ENCODE results near the gene CFAP70. TPM values are rescaled to one million over a fixed set of nuclear protein-coding genes. Genes with fewer than 3 reads are reported as not detected.

CFAP70 gene
- total RNA-seq, 4 donors from 2014 or later, result 3.9 to 8.1 (median 6.3) TPM

DNA sequence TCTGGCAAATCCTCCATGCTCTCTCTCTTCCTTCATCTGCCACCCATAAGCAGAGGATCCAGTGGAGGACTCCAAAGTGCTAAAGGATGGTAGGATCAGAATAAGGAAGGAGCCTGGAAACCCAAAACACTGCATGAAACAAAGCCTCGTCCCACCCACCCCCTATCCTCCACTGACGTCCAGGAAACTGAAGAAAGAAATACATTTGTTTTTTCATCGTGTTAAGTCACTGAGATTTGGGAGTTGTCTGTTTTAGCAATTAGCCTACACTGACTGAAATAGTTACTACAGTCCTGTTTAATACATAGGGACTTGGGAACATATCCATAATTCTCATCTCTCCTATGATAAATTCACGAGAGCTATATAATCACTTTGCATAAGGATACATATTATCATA is 40.4 kb upstream of the CFAP70 start:
- TF ChIP-seq, protein P1, sequence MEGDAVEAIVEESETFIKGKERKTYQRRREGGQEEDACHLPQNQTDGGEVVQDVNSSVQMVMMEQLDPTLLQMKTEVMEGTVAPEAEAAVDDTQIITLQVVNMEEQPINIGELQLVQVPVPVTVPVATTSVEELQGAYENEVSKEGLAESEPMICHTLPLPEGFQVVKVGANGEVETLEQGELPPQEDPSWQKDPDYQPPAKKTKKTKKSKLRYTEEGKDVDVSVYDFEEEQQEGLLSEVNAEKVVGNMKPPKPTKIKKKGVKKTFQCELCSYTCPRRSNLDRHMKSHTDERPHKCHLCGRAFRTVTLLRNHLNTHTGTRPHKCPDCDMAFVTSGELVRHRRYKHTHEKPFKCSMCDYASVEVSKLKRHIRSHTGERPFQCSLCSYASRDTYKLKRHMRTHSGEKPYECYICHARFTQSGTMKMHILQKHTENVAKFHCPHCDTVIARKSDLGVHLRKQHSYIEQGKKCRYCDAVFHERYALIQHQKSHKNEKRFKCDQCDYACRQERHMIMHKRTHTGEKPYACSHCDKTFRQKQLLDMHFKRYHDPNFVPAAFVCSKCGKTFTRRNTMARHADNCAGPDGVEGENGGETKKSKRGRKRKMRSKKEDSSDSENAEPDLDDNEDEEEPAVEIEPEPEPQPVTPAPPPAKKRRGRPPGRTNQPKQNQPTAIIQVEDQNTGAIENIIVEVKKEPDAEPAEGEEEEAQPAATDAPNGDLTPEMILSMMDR (IDR thresholded peaks at IDR 0.05; ENCODE audit: low read depth), result no peak

DNA sequence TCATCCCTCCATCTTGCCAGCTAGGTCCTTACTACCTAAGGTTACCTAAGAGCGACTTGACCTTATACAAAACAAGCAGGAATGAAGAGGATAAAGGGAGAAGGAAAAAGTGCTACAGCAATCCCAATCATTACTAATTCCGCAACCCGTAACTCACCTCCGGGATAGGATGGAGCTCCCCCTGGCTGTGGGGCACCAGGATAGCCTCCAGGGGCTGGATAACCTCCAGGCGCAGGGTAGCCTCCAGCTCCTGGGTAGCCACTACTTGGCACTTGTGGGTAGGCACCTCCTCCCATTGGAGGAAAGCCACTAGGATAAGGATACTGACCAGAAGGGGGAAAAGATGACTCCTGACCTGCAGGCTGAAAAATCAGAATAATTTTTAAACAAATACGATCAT is 39.4 kb upstream of the CFAP70 start:
- TF ChIP-seq, protein P1 (IDR thresholded peaks at IDR 0.05; ENCODE audit: low read depth), result no peak

DNA sequence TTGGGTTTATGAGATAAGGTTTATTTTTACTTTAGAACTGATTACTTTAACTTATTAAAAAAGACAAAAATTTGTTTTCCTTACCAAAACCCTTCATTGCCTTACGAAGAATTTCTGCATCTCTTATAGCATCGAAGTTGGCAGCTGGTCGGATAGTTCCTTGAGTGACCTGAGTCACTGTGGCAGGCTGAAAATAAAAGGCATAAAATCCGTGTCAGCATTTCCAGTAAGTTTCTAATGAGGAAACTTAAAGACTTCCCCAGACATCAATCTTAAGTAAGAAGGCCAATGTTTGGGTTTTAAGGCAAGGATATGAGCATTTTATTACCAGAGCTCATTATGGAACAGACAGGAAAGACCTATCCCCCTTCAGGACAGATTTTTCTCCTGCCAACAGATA is 29.6 kb upstream of the CFAP70 start:
- TF ChIP-seq, protein P1 (IDR thresholded peaks at IDR 0.05; ENCODE audit: low read depth), result no peak

DNA sequence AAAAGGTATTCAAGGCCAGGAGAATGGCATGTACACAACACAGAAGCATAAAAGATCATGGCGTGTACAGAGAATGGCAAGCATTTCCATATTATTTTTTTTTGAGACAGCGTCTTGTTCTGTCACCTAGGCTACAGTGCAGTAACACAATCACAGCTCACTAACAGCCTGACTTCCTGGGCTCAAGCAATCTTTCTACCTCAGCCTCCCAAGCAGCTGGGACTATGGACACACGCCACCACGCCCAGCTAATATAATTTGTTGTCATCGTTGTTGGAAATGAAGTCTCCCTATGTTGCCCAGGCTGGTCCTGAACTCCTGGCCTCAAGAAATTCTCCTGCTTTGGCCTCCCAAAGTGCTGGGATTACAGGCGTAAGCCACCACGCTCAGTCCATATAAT is 27.9 kb upstream of the CFAP70 start:
- TF ChIP-seq, protein P1 (IDR thresholded peaks at IDR 0.05; ENCODE audit: low read depth), result no peak

DNA sequence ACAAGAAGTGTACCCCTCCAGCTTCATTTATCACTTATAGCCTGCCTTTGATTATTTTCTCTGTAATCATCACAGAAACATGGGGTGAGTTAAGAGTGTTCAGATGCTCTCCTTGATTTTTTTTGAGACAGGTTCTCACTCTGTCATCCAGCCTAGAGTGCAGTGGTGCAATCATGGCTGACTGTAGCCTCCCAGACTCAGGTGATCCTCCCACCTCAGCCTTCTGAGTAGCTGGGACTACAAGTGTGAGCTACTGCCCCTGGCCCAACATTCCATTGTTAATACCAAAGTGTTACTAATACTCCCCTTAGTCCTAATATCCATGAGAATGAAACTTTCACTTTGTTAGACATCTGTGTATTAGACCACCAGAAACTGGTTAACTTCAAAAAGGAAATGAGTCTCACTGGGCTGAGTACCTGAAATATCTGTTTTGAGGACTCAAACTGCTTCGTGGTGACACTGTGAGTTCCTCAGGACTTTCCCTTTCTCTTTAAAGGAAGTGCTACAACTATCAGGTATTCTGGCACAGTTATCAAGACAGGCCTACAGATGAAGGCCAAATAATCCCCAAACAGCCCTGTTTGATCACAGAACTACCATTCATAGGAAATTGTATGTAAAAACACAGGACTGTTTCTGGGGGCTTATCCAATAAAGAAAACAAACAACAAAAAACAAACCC is 20.5 kb upstream of the CFAP70 start:
- TF ChIP-seq, protein P1 (IDR thresholded peaks at IDR 0.05; ENCODE audit: low read depth), result no peak

DNA sequence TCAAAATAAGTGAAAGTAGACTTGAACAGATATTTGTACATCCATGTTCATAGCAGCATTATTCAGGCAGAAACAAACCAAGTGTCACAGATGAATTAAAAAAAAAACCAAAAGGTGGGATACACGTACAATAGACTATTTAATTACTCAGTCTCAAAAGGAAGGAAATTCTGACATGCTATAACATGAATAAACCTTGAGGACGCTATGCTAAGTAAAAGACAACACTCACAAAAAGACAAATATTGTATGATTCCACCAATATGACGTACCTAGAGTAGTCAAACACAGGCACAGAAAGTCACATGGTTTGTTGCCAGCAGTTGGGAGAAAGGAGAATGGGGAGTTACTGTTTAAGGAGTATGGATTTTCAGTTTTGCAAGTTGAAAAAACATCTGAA is 18.0 kb upstream of the CFAP70 start:
- TF ChIP-seq, protein P1 (IDR thresholded peaks at IDR 0.05; ENCODE audit: low read depth), result no peak

DNA sequence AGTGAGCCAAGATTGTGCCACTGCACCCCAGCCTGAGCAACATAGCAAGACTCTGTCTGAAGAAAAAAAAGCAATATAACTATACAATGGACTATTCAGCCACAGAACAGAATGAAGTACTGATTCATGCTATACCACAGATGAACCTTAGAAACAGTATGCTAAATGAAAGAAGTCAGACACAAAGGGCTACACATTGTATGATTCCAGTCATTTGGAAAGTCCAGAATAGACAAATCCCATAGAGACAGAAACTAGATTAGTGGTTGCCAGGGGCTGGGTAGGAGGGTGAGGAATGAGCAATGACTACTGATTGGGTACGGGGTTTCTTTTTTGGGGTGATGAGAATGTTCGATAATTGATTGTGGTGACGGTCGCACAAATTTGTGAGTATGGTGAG is 9.6 kb upstream of the CFAP70 start:
- TF ChIP-seq, protein P1 (IDR thresholded peaks at IDR 0.05; ENCODE audit: low read depth), result no peak
